Fibroblast of peridontal ligament (primary cell): ENCODE data around the gene ECT2.
"Not testable (repeated sequence)": the region's sequence is repeated elsewhere in the genome, so short reads cannot be mapped to it uniquely, and the experiment has no call there.

Experiments
- DNase-seq: peaks from one replicate; pipeline ENCODE4 v3.0.0-alpha.2; 2010; ENCODE audit errors: extremely low read depth

The ECT2 gene, protein sequence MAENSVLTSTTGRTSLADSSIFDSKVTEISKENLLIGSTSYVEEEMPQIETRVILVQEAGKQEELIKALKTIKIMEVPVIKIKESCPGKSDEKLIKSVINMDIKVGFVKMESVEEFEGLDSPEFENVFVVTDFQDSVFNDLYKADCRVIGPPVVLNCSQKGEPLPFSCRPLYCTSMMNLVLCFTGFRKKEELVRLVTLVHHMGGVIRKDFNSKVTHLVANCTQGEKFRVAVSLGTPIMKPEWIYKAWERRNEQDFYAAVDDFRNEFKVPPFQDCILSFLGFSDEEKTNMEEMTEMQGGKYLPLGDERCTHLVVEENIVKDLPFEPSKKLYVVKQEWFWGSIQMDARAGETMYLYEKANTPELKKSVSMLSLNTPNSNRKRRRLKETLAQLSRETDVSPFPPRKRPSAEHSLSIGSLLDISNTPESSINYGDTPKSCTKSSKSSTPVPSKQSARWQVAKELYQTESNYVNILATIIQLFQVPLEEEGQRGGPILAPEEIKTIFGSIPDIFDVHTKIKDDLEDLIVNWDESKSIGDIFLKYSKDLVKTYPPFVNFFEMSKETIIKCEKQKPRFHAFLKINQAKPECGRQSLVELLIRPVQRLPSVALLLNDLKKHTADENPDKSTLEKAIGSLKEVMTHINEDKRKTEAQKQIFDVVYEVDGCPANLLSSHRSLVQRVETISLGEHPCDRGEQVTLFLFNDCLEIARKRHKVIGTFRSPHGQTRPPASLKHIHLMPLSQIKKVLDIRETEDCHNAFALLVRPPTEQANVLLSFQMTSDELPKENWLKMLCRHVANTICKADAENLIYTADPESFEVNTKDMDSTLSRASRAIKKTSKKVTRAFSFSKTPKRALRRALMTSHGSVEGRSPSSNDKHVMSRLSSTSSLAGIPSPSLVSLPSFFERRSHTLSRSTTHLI

DNA sequence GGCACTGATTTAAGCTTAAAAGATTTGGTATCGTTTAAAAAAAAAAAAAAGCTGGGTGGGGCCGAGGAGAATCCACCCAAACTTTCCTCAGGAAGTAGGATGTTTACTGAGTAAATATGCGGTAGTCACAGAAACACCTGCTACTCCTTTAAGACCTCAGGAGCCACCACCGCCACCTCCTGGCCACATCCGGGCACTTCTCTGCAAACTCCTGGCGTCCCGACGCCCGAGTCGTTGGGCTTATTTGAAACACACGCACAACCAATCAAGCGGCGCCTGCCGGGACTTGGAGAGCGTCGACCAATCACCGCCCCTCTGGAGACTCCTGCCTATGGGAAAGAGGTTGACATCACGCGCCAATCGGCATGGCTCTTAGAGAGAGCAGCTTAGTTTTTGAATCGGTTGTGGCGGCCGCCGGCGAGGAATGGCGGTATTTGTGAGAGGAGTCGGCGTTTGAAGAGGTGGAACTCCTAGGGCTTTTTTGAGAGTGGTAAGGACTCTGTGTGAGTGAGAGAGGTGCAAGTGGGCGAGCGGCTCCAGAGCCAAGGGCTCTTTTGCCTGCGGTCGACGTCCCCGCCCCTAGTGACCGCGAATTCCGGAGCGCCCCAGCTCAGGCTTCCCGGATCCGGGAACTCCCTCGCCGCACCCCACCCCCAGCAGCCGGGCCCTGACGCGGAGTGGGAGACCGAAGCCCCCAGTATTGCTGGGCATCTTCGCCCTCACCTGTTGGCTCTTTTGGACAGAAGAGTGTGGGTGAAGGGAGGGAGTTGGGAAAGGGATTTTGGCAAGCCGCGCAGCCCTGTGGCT is at the start of gene ECT2:
Gene ECT2 (plus strand): TSS at position 359 of the 807 bp plus-strand sequence. CDS start 3,805 bp downstream, outside the sequence.
- peak; percentile 100 for DNase-seq

DNA sequence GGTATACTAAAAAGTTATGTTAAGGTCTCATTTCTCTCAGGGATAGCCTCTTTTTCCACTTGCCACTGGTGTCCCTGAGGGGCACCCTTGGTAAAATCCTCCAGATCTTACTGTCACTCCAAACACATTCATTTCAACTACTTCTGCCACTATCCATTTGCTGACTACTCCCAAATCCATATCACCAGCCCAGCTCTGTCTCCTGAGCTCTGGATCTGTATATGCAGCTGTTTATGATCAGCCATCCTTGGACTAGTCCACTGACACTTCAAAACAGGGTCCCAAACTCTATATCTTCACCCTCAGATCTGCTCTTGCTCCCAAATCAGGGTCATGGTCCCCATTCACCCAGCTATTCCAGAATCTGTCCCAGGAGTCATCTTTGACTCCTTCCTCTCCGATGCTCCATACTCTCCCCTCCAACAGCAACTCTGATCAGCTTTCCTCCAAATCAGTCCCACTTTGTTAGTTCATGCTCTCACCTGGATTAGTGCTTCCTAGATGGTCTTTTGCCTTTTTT is 49.5 kb upstream of the ECT2 start:
- DNase-seq: no peak

DNA sequence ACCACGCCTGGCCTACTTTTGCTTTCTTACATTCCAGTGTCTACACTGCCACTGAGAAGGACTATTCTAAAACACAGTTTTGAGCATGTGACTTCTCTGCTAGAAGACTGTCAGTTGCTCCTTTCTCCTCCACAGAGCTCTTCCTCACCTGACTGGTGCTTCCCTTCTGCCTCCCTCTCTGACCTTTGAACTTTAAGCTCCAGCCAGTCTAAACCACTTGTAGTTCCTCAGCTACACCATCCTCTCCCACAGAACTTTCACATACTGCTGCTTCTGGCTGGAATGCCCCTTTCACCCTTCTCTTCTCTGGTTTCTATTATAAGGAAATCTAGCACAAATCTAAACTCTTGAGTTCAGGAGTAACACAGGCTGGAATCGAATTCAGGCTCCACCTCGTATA is 48.8 kb upstream of the ECT2 start:
- no peak for DNase-seq

DNA sequence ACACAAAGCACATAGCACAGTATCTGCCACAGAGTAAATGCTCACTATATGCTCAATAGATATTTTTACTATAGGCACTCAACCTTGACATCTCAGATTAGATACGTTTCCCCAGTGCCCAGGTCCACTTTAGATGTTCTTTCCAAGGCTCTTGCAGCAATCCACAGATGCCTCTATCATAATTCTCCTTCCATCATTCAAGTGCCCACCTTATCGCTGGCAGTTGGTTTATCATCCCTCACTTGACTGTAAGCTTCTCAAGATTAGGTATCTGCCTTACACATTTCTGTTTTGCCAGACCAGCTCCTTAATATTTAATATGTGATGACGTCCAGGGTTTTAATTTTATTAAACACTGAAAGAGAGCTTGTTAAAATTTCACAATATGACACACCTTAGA is 48.3 kb upstream of the ECT2 start:
- no peak for DNase-seq

DNA sequence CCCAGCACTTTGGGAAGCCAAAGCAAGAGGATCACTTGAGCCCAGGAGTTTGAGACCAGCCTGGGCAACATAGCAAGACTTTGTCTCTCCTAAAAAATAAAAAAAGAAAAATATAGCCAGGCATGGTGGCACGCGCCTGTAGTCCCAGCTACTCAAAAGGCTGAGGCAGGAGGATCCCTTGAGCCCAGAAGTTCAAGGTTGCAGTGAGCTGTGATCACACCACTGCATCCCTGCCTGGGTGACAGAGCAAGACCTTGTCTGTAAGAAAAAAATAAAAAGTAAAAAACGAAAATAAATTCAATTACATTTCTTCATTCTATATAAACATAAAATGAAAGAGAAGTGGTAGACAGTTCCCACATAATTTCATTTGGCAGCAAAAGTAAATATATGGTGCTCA is 47.8 kb upstream of the ECT2 start:
- DNase-seq: not testable (repeated sequence)

DNA sequence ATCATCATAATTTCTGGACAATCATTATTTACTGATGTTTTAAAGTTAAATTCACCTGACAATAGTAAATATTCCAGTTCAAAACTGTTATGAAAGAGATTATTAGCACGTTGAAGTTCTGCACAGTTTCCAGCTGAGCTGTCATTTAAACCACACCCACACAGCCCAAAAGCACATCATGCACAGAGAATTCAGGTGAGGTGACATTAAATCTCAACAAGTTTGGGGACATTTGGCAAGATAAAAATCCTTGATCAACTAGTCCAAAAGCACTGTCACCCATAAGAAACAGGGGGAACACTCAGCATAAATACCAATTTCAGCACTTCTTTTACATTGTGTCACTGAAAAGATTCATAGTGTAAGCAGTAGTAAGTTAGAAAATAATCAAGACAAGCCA is 46.5 kb upstream of the ECT2 start:
- no peak for DNase-seq

DNA sequence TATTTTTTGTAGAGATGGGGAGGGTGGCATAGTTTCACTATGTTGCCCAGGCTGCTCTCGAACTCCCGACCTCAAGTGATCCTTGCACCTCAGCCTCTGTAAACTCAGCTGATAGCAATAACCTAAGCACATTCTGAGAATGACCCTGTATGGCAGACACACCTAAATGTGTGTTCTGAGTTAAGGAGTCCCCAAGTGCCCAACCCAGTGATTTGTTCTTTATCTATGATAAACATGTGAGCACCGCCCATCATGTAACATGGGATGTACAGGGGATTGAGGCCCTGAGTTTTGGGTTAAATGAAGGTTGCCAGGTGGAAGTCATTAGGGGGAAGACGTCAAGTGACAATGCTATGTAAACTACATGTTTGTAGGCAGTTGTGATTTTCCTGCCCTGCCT is 45.4 kb upstream of the ECT2 start:
- no peak for DNase-seq

DNA sequence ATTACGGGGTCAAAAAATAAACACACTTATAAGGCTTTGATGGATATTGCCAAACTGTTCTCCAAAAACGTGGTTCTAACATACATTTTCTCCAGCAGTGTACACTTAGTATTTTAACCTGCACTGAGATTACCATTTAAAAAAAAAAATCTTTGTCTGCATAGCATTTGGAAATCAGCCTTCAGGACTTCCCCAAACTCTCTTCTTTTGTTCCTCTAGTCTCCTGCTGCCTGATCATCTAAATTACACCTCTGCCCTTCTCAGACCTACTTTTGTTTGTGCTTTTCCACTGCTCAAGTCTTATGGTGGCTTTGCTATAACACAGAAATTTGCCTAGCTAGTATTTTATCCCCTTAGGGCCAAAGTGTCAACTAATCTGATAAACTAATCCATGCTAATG is 43.5 kb upstream of the ECT2 start:
- DNase-seq: no peak

DNA sequence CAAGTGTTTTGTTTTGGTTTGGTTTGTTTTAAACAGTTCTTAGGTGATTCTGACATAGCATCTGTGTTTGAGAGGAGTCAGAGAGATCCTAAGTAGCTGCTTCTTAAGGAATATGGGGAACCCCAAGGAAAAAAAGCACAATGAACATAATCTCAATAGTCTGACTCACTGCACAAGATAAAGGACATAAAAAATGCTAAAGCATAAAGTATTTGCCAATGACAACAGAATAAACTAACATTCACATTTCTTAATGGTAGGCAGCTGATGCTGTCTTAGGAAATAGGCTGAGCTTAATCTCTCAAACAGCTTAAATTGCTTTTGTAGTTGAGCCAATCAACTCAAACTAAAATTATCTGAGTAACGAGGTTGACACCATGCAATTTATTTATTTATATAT is 42.6 kb upstream of the ECT2 start:
- DNase-seq: peak; percentile 90

DNA sequence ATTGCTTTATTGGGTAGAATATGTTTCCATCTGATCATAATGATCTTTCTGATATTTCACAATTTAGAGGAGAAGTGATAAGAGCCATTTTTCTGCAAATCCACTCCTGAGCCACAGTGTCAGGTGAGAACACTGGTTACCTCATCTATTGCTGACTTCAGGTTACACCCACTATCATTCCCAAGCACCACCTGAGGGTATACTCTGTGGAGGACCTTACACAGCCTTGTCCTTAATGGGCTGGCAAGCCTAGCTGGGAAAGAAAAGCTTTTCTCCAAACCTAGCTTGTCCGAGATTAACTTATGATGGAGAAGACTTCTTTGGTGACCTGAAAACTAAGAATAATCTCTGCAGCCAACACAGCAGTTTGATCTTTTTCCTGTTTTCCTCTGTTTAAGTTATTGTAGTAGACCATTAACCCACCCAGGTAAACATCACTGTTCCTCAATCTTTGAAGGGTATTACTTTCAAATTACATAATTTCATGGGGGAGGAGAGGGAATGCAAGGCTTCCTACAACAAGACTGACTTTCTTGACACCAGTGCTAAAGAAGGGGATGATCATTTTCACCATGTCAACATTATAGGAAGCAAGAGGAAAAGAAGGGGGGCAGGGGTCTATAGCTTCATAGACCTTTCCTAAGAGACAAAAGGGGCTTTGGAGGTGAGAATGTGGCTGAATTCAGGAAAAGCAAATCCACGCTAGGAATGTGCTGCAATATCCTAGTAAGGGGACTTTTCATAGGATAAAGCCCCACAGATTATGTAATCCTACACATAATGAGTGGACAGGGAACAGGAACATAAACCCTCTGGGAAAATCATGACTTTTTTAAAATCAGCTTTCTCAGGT is 41.4 kb upstream of the ECT2 start:
- DNase-seq: no peak

DNA sequence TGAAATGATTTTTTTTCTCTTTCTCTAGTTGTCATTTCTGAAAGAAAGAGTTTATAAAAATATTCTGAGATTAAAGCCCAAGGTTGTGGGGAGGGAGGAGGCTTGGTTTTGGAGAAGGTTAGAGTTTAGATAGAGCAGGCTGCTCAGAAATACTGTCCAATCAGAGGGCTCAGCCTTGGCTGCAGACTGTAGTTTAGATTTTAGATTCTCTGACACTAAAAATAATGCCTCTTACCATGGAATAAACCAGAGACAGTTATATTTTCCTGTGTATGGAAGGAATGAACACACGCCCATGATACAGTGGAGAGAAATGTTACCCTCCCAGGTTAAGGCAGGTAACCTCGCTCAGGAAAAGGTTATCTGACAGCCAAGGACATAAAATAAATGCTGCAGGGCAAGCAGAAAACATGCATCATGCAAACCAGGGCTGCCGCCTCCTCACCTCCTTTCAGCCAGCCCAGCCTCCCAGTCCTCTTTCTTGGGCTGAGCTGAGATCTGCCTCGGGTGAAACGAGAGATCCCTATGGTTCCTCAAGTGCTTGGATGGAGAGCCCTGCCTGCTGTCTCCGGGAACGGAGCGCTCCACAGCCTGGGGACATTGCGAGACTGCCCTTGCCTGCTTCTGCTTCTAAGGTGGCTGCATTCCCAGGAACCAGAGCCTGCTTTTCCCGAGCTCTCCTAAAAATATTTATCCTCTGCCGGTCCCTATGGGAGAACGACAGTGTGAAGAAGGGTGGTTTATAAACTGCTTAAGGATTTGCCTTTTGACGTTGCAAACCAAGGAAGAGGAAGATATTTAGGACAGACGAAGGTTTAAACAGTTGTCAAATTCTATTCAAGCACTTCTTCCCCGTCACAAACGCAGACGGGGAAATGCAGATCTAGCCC is 40.5 kb upstream of the ECT2 start:
- peak; percentile 53 for DNase-seq

DNA sequence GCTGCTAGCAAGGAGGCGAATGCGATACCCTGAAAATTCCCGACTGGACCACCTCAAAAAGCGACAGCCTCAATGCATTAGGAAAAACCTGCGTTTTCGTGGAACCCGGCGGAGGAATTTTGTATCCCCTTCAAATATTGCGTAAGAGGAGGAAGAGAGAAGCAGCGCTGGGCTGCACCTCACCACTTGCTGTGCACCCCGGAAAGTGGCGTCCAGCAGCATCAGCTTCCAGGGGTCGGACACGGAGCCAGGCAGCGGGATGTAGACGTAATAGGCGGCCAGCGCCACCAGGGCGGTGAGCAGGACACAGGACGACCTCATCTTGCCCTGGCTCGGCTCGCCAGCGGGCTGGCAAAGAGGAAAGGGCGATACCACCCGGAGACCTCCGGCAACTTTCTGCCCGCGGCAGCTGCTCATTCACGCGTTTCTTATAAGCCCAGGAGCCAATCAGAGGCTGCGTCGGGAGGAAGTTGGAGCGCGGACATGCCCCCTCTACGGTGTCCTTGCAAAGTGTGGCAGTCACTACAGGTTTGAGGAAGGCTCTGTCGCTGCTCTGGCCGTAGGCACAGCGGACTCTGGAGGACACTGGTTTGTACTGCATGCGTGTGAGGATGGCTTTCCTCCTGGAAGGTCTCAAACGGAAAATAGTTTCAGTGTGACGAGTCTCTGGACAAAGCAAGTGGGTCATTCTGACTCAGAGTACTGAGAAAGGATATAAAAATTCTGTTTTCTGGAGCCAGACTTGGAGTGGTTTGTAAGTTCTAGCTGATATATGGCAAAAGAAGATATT is 39.7 kb upstream of the ECT2 start, which contains the start of gene NCEH1:
Gene NCEH1 (minus strand): TSS at position 404 of the 790 bp plus-strand sequence. CDS start 83 bp downstream, at position 321.
- peak; percentile 98 for DNase-seq

DNA sequence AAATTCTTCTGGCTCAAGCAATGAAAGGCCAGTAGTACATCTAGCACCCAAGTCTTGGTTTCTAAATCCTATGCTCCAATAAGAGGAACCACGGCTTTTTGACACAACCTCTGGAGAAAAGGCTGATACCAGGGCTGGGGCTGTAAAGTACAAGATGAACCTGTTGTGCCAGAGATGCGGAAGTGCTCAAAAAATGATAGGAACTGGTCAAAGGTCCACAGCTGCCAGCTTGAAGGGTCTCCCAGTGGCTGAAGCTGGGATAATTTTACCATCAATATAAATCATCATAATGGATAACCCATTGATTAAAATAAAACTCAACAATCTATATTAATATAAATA is 39.1 kb upstream of the ECT2 start:
- DNase-seq: no peak

DNA sequence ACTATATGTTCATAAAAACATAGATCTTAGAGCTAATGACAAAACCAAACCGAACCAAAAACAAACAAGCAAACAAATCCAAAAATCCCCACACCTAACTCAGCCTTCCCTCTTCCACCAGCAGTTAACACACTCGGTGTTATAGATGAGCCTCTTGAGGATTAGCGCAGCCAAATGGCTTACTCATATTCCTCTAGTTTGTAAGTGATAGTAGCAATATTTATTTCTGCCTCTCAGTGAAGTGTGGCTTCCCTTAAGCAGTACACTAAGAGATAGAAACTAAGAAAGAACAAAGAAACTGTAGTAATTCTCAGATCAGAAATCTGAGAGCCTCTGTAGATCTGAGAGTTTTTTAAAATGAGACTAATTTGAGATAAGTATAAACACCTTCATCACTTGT is 37.2 kb upstream of the ECT2 start:
- peak; percentile 55 for DNase-seq

DNA sequence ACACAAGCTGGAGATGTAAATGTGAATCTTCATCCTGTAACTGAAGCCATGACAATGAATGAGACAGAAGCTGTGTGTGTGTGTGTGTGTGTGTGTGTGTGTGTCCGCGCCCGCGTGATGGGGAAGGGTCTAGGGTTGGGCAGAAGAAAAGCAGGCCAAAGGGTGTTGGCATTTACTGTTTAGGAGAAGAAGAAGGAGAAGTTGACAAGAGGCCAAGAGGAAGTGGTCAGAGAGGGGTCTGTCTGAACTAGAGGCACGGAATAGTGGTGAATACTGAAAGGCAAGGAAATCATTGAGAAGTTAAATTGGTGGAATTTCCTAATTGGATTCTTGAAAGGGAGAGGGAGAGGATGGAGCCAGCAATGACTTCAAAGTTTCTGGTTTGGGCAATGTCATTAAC is 34.0 kb upstream of the ECT2 start:
- DNase-seq: no peak

DNA sequence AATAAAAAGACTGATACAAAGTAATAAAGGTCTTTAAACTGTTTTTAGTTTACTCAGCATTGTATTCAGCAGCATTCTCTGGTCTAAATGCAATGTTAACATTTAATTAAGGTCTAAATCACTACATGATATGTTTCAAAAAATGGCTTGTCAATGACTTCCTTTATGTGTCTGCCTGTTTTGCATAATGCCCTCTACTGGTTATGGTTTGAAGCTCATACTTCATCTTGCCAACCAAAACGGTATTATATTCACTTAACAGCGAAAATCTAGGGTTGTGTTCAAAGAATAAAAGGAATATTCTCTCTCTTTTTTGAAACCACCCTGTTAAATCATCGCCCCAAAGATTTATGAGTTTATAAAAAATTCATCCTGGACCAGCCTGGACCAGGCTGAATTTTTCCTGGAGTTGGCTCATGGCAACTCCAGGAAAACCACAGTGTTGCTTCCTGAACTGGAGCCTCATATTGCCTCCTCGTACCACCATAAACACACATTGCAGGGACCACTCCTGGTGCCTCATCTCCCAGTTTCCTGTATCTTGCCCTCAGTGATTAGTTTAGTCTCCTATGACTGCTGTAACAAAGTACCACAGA is 32.9 kb upstream of the ECT2 start:
- DNase-seq: no peak

DNA sequence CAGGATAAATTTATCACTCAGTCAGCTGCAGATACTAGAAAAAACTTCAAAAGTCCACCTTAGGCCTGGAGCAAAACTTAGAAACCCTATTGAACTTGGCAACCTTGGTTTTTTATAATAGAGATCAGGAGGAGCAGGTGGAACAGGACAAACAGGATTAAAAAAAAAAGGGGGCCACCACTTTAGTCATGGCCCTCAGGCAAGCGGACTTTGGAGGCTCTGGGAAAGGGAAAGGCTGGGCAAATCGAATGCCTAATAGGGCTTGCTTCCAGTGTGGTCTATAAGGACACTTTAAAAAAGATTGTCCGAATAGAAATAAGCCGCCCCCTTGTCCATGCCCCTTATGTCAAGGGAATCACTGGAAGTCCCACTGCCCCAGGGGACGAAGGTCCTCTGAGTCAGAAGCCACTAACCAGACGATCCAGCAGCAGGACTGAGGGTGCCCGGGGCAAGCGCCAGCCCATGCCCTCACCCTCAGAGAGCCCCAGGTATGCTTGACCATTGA is 27.9 kb upstream of the ECT2 start:
- not testable (repeated sequence) for DNase-seq

DNA sequence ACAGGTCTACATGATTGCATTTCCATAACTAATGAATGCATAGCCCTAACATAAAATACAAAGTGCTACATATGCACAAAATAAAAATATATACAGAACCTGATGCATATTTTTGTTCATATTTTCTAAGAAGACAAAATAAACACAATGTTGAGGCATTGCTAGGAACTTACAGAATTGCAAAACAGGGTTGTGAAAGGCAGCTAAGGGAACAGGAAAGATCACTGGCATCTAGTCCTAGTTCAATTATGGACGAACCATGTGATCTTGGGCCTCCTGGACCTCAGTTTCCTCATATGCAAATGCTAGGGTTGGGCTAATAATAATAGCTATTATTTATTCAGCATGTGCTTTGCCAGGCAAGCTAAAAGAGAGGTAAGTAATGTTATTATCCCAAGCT is 24.1 kb upstream of the ECT2 start:
- DNase-seq: peak; percentile 37
